ENCODE results near the gene FANCM.
A peak's percentile ranks its signal among the peaks of the same experiment; 100 is the strongest.
"Not testable (repeated sequence)": the region's sequence is repeated elsewhere in the genome, so short reads cannot be mapped to it uniquely, and the experiment has no call there.

FANCM gene

GRCh38 chr14:45135156-45135555, 574 bp upstream of the FANCM start:
- peak; percentile 44 for DNase-seq (ENCODE audit: low read depth)
- TF ChIP-seq CTCF (conservative IDR thresholded peaks at IDR 0.05; ENCODE audit: control insufficient read depth, insufficient read depth, low read depth, low read length) = no peak
- peak overlapping the region; percentile 95 for H3K4me3 ChIP-seq (ENCODE audit: control insufficient read depth, low read depth, low read length)

- DNase-seq (ENCODE audit: low read depth) = no peak
- no peak for TF ChIP-seq CTCF (conservative IDR thresholded peaks at IDR 0.05; ENCODE audit: control insufficient read depth, insufficient read depth, low read depth, low read length)
- peak overlapping the region; percentile 95 for H3K4me3 ChIP-seq (ENCODE audit: control insufficient read depth, low read depth, low read length)
These were observed 669 bp downstream of the FANCM start for GRCh38 chr14:45136399-45136798.

- no peak for DNase-seq (ENCODE audit: low read depth)
- TF ChIP-seq CTCF (conservative IDR thresholded peaks at IDR 0.05; ENCODE audit: control insufficient read depth, insufficient read depth, low read depth, low read length) = no peak
- no peak overlapping the region for H3K4me3 ChIP-seq (ENCODE audit: control insufficient read depth, low read depth, low read length)
These were observed 5.0 kb downstream of the FANCM start for GRCh38 chr14:45140661-45141187.

GRCh38 chr14:45142083-45142482, 6.4 kb downstream of the FANCM start:
- DNase-seq (ENCODE audit: low read depth); H3K4me3 ChIP-seq (ENCODE audit: control insufficient read depth, low read depth, low read length): not testable (repeated sequence)

GRCh38 chr14:45144658-45145057, 8.9 kb downstream of the FANCM start:
- no peak overlapping the region for H3K4me3 ChIP-seq (ENCODE audit: control insufficient read depth, low read depth, low read length)
- TF ChIP-seq CTCF (conservative IDR thresholded peaks at IDR 0.05; ENCODE audit: control insufficient read depth, insufficient read depth, low read depth, low read length) = no peak
- DNase-seq (ENCODE audit: low read depth) = no peak

GRCh38 chr14:45145214-45145613, 9.5 kb downstream of the FANCM start:
- DNase-seq (ENCODE audit: low read depth) = no peak
- H3K4me3 ChIP-seq (ENCODE audit: control insufficient read depth, low read depth, low read length) = no peak overlapping the region

GRCh38 chr14:45149602-45150001, 13.9 kb downstream of the FANCM start:
- no peak for TF ChIP-seq CTCF (conservative IDR thresholded peaks at IDR 0.05; ENCODE audit: control insufficient read depth, insufficient read depth, low read depth, low read length)
- no peak for DNase-seq (ENCODE audit: low read depth)
- no peak overlapping the region for H3K4me3 ChIP-seq (ENCODE audit: control insufficient read depth, low read depth, low read length)

More at GRCh38 chr14:45145214-45145613, 9.5 kb downstream of the FANCM start:
- no peak for TF ChIP-seq CTCF (conservative IDR thresholded peaks at IDR 0.05; ENCODE audit: control insufficient read depth, insufficient read depth, low read depth, low read length)

Data from fibroblast of mammary gland (primary cell).